Globus pallidus (tissue), 1 donor: ENCODE results near the gene CTSZ.
"Not testable (repeated sequence)": the region's sequence is repeated elsewhere in the genome, so short reads cannot be mapped to it uniquely, and the experiment has no call there.

Experiments used
- DNase-seq: peaks from one replicate; pipeline ENCODE4 v3.0.0-alpha.2; 2015; ENCODE audit warnings: low spot score

Gene CTSZ

GRCh38 chr20:58978351-58979190, 28.5 kb downstream of the CTSZ start:
- DNase-seq = no peak

GRCh38 chr20:58976061-58976730, 30.9 kb downstream of the CTSZ start:
- no peak for DNase-seq

GRCh38 chr20:58975353-58975752, 31.7 kb downstream of the CTSZ start:
- no peak for DNase-seq

- no peak for DNase-seq
These were observed 33.2 kb downstream of the CTSZ start for GRCh38 chr20:58973866-58974265.

GRCh38 chr20:58973179-58973578, 33.9 kb downstream of the CTSZ start:
- DNase-seq = no peak

GRCh38 chr20:58971429-58971828, 35.6 kb downstream of the CTSZ start:
- DNase-seq = no peak

GRCh38 chr20:58970146-58970545, 36.9 kb downstream of the CTSZ start:
- no peak for DNase-seq

- DNase-seq = no peak
These were observed 37.6 kb downstream of the CTSZ start for GRCh38 chr20:58969439-58969838.

- DNase-seq = no peak
These were observed 39.2 kb downstream of the CTSZ start for GRCh38 chr20:58967652-58968429.

GRCh38 chr20:58965270-58966064, 41.6 kb downstream of the CTSZ start:
- DNase-seq = no peak

GRCh38 chr20:58963922-58964321, 43.1 kb downstream of the CTSZ start:
- DNase-seq = not testable (repeated sequence)

- DNase-seq = no peak
These were observed 43.9 kb downstream of the CTSZ start for GRCh38 chr20:58963060-58963584.

- DNase-seq = no peak
These were observed 47.4 kb downstream of the CTSZ start for GRCh38 chr20:58959652-58960051.

- DNase-seq = no peak
These were observed 51.0 kb downstream of the CTSZ start for GRCh38 chr20:58956078-58956477.

- DNase-seq = no peak
These were observed 54.0 kb downstream of the CTSZ start for GRCh38 chr20:58953050-58953449.

GRCh38 chr20:58950603-58951002, 56.5 kb downstream of the CTSZ start:
- DNase-seq = no peak

- DNase-seq = not testable (repeated sequence)
These were observed 59.2 kb downstream of the CTSZ start for GRCh38 chr20:58947797-58948388.

GRCh38 chr20:58945965-58946631, 61.0 kb downstream of the CTSZ start:
- no peak for DNase-seq
